H9 (cell line): ENCODE measurements around the gene CDH18. TPM values are rescaled to one million over a fixed set of nuclear protein-coding genes. Genes with fewer than 3 reads are reported as not detected.

Experiments used
- DNase-seq: peaks from one replicate; pipeline ENCODE4 v3.0.0-alpha.2; 2017
- H2AFZ ChIP-seq: one replicate; pipeline ENCODE4 v1.6.1; 2013; ENCODE audit warnings: mild to moderate bottlenecking, low read length, control low read depth, moderate library complexity
- H2AK5ac ChIP-seq: 2 replicates; pipeline ENCODE4 v1.6.1; 2013; ENCODE audit warnings: low read length, control low read depth, mixed read lengths; ENCODE audit not compliant: insufficient read length
- H2BK120ac ChIP-seq: one replicate; pipeline ENCODE4 v1.6.1; 2013; ENCODE audit warnings: low read depth, mild to moderate bottlenecking, low read length, control low read depth, inconsistent platforms; ENCODE audit not compliant: poor library complexity, severe bottlenecking
- H2BK12ac ChIP-seq: 2 replicates; pipeline ENCODE4 v1.6.1; 2013; ENCODE audit warnings: low read length, control low read depth, mixed read lengths, low read depth; ENCODE audit not compliant: insufficient read length
- H2BK15ac ChIP-seq: 2 replicates; pipeline ENCODE4 v1.6.1; 2013; ENCODE audit warnings: low read depth, low read length, control low read depth
- H2BK20ac ChIP-seq: one replicate; pipeline ENCODE4 v1.6.1; 2013; ENCODE audit warnings: low read depth, mild to moderate bottlenecking, low read length, control low read depth, inconsistent platforms; ENCODE audit not compliant: poor library complexity, severe bottlenecking
- H2BK5ac ChIP-seq: 2 replicates; pipeline ENCODE4 v1.6.1; 2013; ENCODE audit warnings: low read length, control low read depth, mixed read lengths; ENCODE audit not compliant: insufficient read length
- H3K14ac ChIP-seq: 2 replicates; pipeline ENCODE4 v1.6.1; 2013; ENCODE audit warnings: low read length, control low read depth; ENCODE audit not compliant: insufficient read depth
- H3K18ac ChIP-seq: 2 replicates; pipeline ENCODE4 v1.6.1; 2013; ENCODE audit warnings: low read depth, mild to moderate bottlenecking, mixed read lengths, low read length, control low read depth; ENCODE audit not compliant: insufficient read length
- H3K23ac ChIP-seq: 2 replicates; pipeline ENCODE4 v1.6.1; 2013; ENCODE audit warnings: low read length, control low read depth, mixed read lengths, low read depth; ENCODE audit not compliant: insufficient read length
- H3K23me2 ChIP-seq: 2 replicates; pipeline ENCODE4 v1.6.1; 2013; ENCODE audit warnings: low read depth, mild to moderate bottlenecking, mixed read lengths, low read length, control low read depth; ENCODE audit not compliant: insufficient read length, poor library complexity, severe bottlenecking
- H3K27ac ChIP-seq: 2 replicates; pipeline ENCODE4 v1.5.1; 2013; ENCODE audit warnings: low read length, control low read depth, mixed read lengths, low read depth; ENCODE audit not compliant: insufficient read length
- H3K27me3 ChIP-seq: 2 replicates; pipeline ENCODE4 v1.6.1; 2013; ENCODE audit warnings: low read length, control low read depth, inconsistent platforms; ENCODE audit not compliant: insufficient read depth
- H3K4ac ChIP-seq: 2 replicates; pipeline ENCODE4 v1.6.1; 2013; ENCODE audit warnings: low read depth, mild to moderate bottlenecking, control low read depth, inconsistent platforms, low read length, moderate library complexity
- H3K4me1 ChIP-seq: 2 replicates; pipeline ENCODE4 v1.6.1; 2013; ENCODE audit warnings: low read length, control low read depth, inconsistent platforms; ENCODE audit not compliant: insufficient read depth
- H3K4me2 ChIP-seq: 2 replicates; pipeline ENCODE4 v1.6.1; 2013; ENCODE audit warnings: low read length, control low read depth, mixed read lengths; ENCODE audit not compliant: insufficient read length, insufficient read depth
- H3K56ac ChIP-seq: 2 replicates; pipeline ENCODE4 v1.6.1; 2013; ENCODE audit warnings: low read depth, mild to moderate bottlenecking, mixed read lengths, low read length, control low read depth; ENCODE audit not compliant: insufficient read length
- H3K79me1 ChIP-seq: 2 replicates; pipeline ENCODE4 v1.6.1; 2013; ENCODE audit warnings: low read depth, mild to moderate bottlenecking, moderate library complexity, low read length, control low read depth, inconsistent platforms; ENCODE audit not compliant: insufficient read depth, poor library complexity, severe bottlenecking
- H3K79me2 ChIP-seq: 2 replicates; pipeline ENCODE4 v1.6.1; 2013; ENCODE audit warnings: low read length, control low read depth, inconsistent platforms; ENCODE audit not compliant: insufficient read depth
- H3K9ac ChIP-seq: 2 replicates; pipeline ENCODE4 v1.6.1; 2013; ENCODE audit warnings: low read length, control low read depth, mixed read lengths; ENCODE audit not compliant: insufficient read length; ENCODE audit errors: extremely low read depth
- H3K9me3 ChIP-seq: one replicate; pipeline ENCODE4 v1.6.1; 2013; ENCODE audit warnings: low read depth, low read length, inconsistent platforms; ENCODE audit not compliant: control insufficient read depth
- H3T11ph ChIP-seq: one replicate; pipeline ENCODE4 v1.6.1; 2013; ENCODE audit warnings: mild to moderate bottlenecking, low read length, control low read depth, inconsistent platforms
- H4K20me1 ChIP-seq: one replicate; pipeline ENCODE4 v1.6.1; 2013; ENCODE audit not compliant: control insufficient read depth, insufficient read length, insufficient read depth
- H4K5ac ChIP-seq: 2 replicates; pipeline ENCODE4 v1.6.1; 2013; ENCODE audit warnings: low read depth, mild to moderate bottlenecking, mixed read lengths, low read length, control low read depth; ENCODE audit not compliant: insufficient read length
- H4K8ac ChIP-seq: replicated peaks from 2 replicates; pipeline ENCODE4 v1.6.1; 2013; ENCODE audit warnings: low read length, control low read depth, mixed read lengths, low read depth; ENCODE audit not compliant: insufficient read length
- H4K91ac ChIP-seq: 2 replicates; pipeline ENCODE4 v1.6.1; 2013; ENCODE audit warnings: low read depth, mild to moderate bottlenecking, moderate library complexity, mixed read lengths, low read length, control low read depth; ENCODE audit not compliant: insufficient read length
- H3K27ac Mint-ChIP-seq, 3 experiments: 2 replicates in 2 of 3; 3 replicates in 1 of 3; pipeline ENCODE4 v1.8.0; 2020 to 2021; ENCODE audit warnings: mixed read lengths in 3 of 3, mild to moderate bottlenecking in 1 of 3, moderate library complexity in 1 of 3
- H3K27me3 Mint-ChIP-seq: 2 replicates; pipeline ENCODE4 v1.8.0; 2021; ENCODE audit warnings: low read depth, mild to moderate bottlenecking, moderate library complexity, mixed read lengths
- H3K36me3 Mint-ChIP-seq, 3 experiments: 2 replicates in 2 of 3; 3 replicates in 1 of 3; pipeline ENCODE4 v1.8.0; 2020 to 2021; ENCODE audit warnings: low read depth in 3 of 3, mixed read lengths in 3 of 3; ENCODE audit not compliant: insufficient read depth in 1 of 3
- H3K4me1 Mint-ChIP-seq, 2 experiments: 2 replicates each; pipeline ENCODE4 v1.8.0; 2020; ENCODE audit warnings: mixed read lengths in 2 of 2
- H3K4me3 Mint-ChIP-seq, 2 experiments: 2 replicates in 1 of 2; 3 replicates in 1 of 2; pipeline ENCODE4 v1.8.0; 2020 to 2021; ENCODE audit warnings: mild to moderate bottlenecking in 2 of 2, mixed read lengths in 2 of 2, moderate library complexity in 1 of 2
- H3K9me3 Mint-ChIP-seq, 2 experiments: 2 replicates in 1 of 2; 3 replicates in 1 of 2; pipeline ENCODE4 v1.8.0; 2020; ENCODE audit warnings: mild to moderate bottlenecking in 2 of 2, mixed read lengths in 2 of 2, moderate library complexity in 1 of 2
- WGBS: extraction: QIAGEN DNeasy Blood & Tissue Kit; methylation state at CpG from one replicate; pipeline ENCODE4 v1.1.7; 2013; ENCODE audit warnings: missing lambda C conversion rate, low lambda C conversion rate, mixed read lengths; ENCODE audit not compliant: insufficient read length; ENCODE audit errors: extremely low coverage; 5-methylcytosine and 5-hydroxymethylcytosine counted together
- total RNA-seq: library from RNA; stranded (reverse); gene quantifications from 2 replicates; pipeline ENCODE4 v1.2.1, GENCODE V29; 2021
- TF ChIP-seq, protein P1 (sequence below): fragments of 200-600 bp; sonication (generic); conservative IDR thresholded peaks from 3 replicates; pipeline ENCODE4 v1.8.0; 2021; ENCODE audit warnings: antibody characterized with exemption, mild to moderate bottlenecking

Gene CDH18
- total RNA-seq, 1 experiment from 2014 or later = not detected

DNA sequence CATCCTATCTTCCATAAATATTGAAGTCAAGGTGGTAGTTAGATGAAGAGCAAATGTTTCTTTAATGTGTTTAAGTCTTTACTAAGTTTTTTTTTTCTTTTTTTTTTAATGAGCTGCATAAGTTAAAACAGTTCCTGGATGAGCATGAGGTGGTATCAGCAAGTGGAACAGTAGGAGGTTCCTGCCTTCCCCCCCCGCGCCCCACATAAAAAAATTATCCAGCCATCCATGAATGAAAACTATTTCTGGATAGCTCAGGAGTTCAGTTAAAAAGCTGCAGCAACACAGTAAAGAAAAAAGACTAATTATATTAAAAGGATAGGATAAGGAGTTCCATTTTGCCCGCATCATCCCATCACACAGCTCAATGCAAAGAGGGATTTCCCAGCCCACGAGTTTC, 349.5 kb downstream of the CDH18 start:
- no peak for DNase-seq
- Histone ChIP-seq H2BK20ac (no peak overlapping the region), H3K23ac (no peak overlapping the region), H4K5ac (no peak overlapping the region), H3K79me2 (no peaks in the 10 kb centered on the region), H3K4ac (no peak overlapping the region), H2BK12ac (no peak overlapping the region), H3K79me1 (no peaks in the 10 kb centered on the region), H3K14ac (no peak overlapping the region), H2BK120ac (no peak overlapping the region), H3K27ac (no peak overlapping the region), H3K4me2 (no peak overlapping the region), H3K4me1 (no peaks in the 10 kb centered on the region), H3K27me3 (no peaks in the 10 kb centered on the region), H2BK15ac (no peak overlapping the region), H2AFZ (no peak overlapping the region), H3K56ac (no peak overlapping the region), H4K91ac (no peak overlapping the region), H3T11ph (no peak overlapping the region), H3K9me3 (no peaks in the 10 kb centered on the region), H3K23me2 (no peaks in the 10 kb centered on the region), H4K8ac (no peak overlapping the region), H3K9ac (no peak overlapping the region), H4K20me1 (no peaks in the 10 kb centered on the region), H2BK5ac (no peak overlapping the region), H3K18ac (no peak overlapping the region), H2AK5ac (no peak overlapping the region)
- Mint-ChIP-seq H3K36me3 (no peaks in the 10 kb centered on the region; a peak in 1 of 7 replicates), H3K9me3 (no peaks in the 10 kb centered on the region), H3K4me3 (no peak overlapping the region), H3K27me3 (no peaks in the 10 kb centered on the region), H3K27ac (no peak overlapping the region), H3K4me1 (peaks cover 3 to 6% of the 10 kb centered on the region in 2 experiments; a peak in 3 of 4 replicates)
- no CpG with 5 or more reads among the region's 4 CpGs for WGBS
- TF ChIP-seq, protein P1, sequence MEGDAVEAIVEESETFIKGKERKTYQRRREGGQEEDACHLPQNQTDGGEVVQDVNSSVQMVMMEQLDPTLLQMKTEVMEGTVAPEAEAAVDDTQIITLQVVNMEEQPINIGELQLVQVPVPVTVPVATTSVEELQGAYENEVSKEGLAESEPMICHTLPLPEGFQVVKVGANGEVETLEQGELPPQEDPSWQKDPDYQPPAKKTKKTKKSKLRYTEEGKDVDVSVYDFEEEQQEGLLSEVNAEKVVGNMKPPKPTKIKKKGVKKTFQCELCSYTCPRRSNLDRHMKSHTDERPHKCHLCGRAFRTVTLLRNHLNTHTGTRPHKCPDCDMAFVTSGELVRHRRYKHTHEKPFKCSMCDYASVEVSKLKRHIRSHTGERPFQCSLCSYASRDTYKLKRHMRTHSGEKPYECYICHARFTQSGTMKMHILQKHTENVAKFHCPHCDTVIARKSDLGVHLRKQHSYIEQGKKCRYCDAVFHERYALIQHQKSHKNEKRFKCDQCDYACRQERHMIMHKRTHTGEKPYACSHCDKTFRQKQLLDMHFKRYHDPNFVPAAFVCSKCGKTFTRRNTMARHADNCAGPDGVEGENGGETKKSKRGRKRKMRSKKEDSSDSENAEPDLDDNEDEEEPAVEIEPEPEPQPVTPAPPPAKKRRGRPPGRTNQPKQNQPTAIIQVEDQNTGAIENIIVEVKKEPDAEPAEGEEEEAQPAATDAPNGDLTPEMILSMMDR = no peak
